HCT116 (cell line): ENCODE data around the gene DOK7. TPM values are rescaled to one million over a fixed set of nuclear protein-coding genes. Genes with fewer than 3 reads are reported as not detected.

Experiments used
- ATAC-seq: fragments of 200-7000 bp; cut with Tn5 transposase; 2 replicates; pipeline ENCODE4 v1.9.1; 2020; ENCODE audit warnings: mild to moderate bottlenecking, moderate library complexity
- BruUV-seq: library from RNA; stranded (reverse); fragments of 400-500 nt; replicated peaks from 2 replicates; lab custom pipeline; 2021; lab: Mats Ljungman, UMichigan
- CTCF ChIA-PET: fragments of 300-600 bp; sonication (Branson Sonifier 250); formaldehyde crosslinking; loops from one replicate; lab custom pipeline; 2021; ENCODE audit warnings: antibody characterized with exemption; lab: Charles Lee
- POLR2A ChIA-PET: fragments of 300-600, 350-600 bp; sonication (Branson Sonifier 250); formaldehyde crosslinking; loops from one replicate; lab custom pipeline; 2021; ENCODE audit warnings: antibody characterized with exemption; lab: Charles Lee
- RAD21 ChIA-PET, 2 experiments: fragments of 300-600 bp; sonication (Branson Sonifier 250); formaldehyde crosslinking; loops; one replicate each; lab custom pipeline; 2023; ENCODE audit warnings: low total read pairs in 2 of 2; ENCODE audit not compliant: uncharacterized antibody in 2 of 2, unreplicated experiment in 2 of 2, low non-redundant PET in 1 of 2; lab: Charles Lee
- DNase-seq: peaks from one replicate; pipeline ENCODE4 v3.0.0-alpha.2; 2010; ENCODE audit warnings: low read depth, low spot score
- H2AFZ ChIP-seq: fragments of 200-600 bp; shearing (Covaris generic), sonication (generic); 2 replicates; pipeline ENCODE4 v1.6.1; 2017; ENCODE audit warnings: low read depth, mixed run types, mixed read lengths, antibody characterized with exemption, low read length; ENCODE audit not compliant: poor library complexity, severe bottlenecking
- H3K27ac ChIP-seq: 2 replicates; pipeline ENCODE4 v1.5.1; 2012; ENCODE audit warnings: low read depth, low read length
- H3K27me3 ChIP-seq: fragments of 200-600 bp; sonication (generic); 2 replicates; pipeline ENCODE4 v1.6.1; 2016; ENCODE audit warnings: mixed run types, low read length, mixed read lengths; ENCODE audit not compliant: insufficient read depth
- H3K36me3 ChIP-seq, 2 experiments: fragments of 200-500 bp in 1 of 2; fragments of 200-600 bp in 1 of 2; sonication (Bioruptor generic) in 1 of 2; sonication (generic) in 1 of 2; 2 replicates each; pipeline versions ENCODE4 v1.5.1 to v1.6.1; 2014 to 2016; ENCODE audit warnings: low read length in 2 of 2, inconsistent platforms in 1 of 2, mixed read lengths in 1 of 2, mixed run types in 1 of 2; ENCODE audit not compliant: insufficient read depth in 2 of 2, control insufficient read depth in 1 of 2
- H3K4me1 ChIP-seq, 2 experiments: fragments of 200-600 bp in 1 of 2; sonication (generic) in 1 of 2; 2 replicates each; pipeline versions ENCODE4 v1.5.1 to v1.6.1; 2012 to 2017; ENCODE audit warnings: low read length in 2 of 2, inconsistent platforms in 1 of 2, mild to moderate bottlenecking in 1 of 2, mixed read lengths in 1 of 2, mixed run types in 1 of 2, moderate library complexity in 1 of 2; ENCODE audit not compliant: insufficient read depth in 2 of 2, control insufficient read depth in 1 of 2
- H3K4me2 ChIP-seq: fragments of 200-600 bp; sonication (generic); 2 replicates; pipeline ENCODE4 v1.6.1; 2017; ENCODE audit warnings: mixed run types, low read length, mixed read lengths
- H3K4me3 ChIP-seq, 2 experiments: fragments of 200-600 bp in 1 of 2; sonication (generic) in 1 of 2; replicated peaks in 1 of 2; 2 replicates each; pipeline ENCODE4 v1.5.1; 2011 to 2016; ENCODE audit warnings: low read length in 2 of 2, control low read depth in 1 of 2, low read depth in 1 of 2, mild to moderate bottlenecking in 1 of 2, mixed read lengths in 1 of 2, mixed run types in 1 of 2
- H3K79me2 ChIP-seq: fragments of 200-600 bp; sonication (generic); 2 replicates; pipeline ENCODE4 v1.6.1; 2017; ENCODE audit warnings: mild to moderate bottlenecking, mixed run types, low read length, moderate library complexity, mixed read lengths; ENCODE audit not compliant: insufficient read depth
- H3K9ac ChIP-seq: fragments of 200-600 bp; sonication (generic); 2 replicates; pipeline ENCODE4 v1.6.1; 2016; ENCODE audit warnings: low read length, mixed read lengths
- H3K9me2 ChIP-seq: fragments of 200-600 bp; sonication (generic), shearing (Covaris generic); 2 replicates; pipeline ENCODE4 v1.6.1; 2017; ENCODE audit warnings: mixed run types, mild to moderate bottlenecking, moderate library complexity; ENCODE audit not compliant: insufficient read depth
- H3K9me3 ChIP-seq, 2 experiments: fragments of 200-500 bp in 1 of 2; fragments of 200-600 bp in 1 of 2; sonication (Bioruptor generic) in 1 of 2; sonication (generic) in 1 of 2; 2 replicates each; pipeline ENCODE4 v1.6.1; 2014 to 2017; ENCODE audit warnings: low read length in 2 of 2, mixed read lengths in 2 of 2, inconsistent platforms in 1 of 2, low read depth in 1 of 2, mild to moderate bottlenecking in 1 of 2, mixed run types in 1 of 2, moderate library complexity in 1 of 2; ENCODE audit not compliant: control insufficient read depth in 1 of 2, insufficient read depth in 1 of 2
- H4K20me1 ChIP-seq: fragments of 200-600 bp; sonication (generic), shearing (Covaris generic); 2 replicates; pipeline ENCODE4 v1.6.1; 2017; ENCODE audit warnings: mixed run types, mild to moderate bottlenecking, moderate library complexity; ENCODE audit not compliant: insufficient read depth
- ATF3 ChIP-seq: IDR thresholded peaks from 2 replicates; pipeline ENCODE4 v1.6.1; 2012
- CBX3 ChIP-seq: IDR thresholded peaks from 2 replicates; pipeline ENCODE4 v1.6.1; 2012; ENCODE audit warnings: low read depth
- EZH2 ChIP-seq: fragments of 200-600 bp; sonication (generic); IDR thresholded peaks from 2 replicates; pipeline ENCODE4 v1.6.1; 2017; ENCODE audit warnings: antibody characterized with exemption, mixed run types
- FOSL1 ChIP-seq: IDR thresholded peaks from 2 replicates; pipeline ENCODE4 v1.6.1; 2012; ENCODE audit warnings: low read depth
- JUND ChIP-seq: IDR thresholded peaks from 2 replicates; pipeline ENCODE4 v1.6.1; 2012
- MAX ChIP-seq: IDR thresholded peaks from 2 replicates; pipeline ENCODE4 v1.6.1; 2012
- POLR2A ChIP-seq: IDR thresholded peaks from 2 replicates; pipeline ENCODE4 v1.7.0; 2011; ENCODE audit warnings: borderline replicate concordance; ENCODE audit not compliant: insufficient read depth, insufficient read length; ENCODE audit errors: extremely low read depth
- REST ChIP-seq: IDR thresholded peaks from 2 replicates; pipeline ENCODE4 v1.6.1; 2012; ENCODE audit warnings: low read depth
- SIN3A ChIP-seq: IDR thresholded peaks from 2 replicates; pipeline ENCODE4 v1.6.1; 2012; ENCODE audit warnings: low read depth
- SP1 ChIP-seq: IDR thresholded peaks from 2 replicates; pipeline ENCODE4 v1.6.1; 2012; ENCODE audit warnings: low read depth
- SRF ChIP-seq: IDR thresholded peaks from 2 replicates; pipeline ENCODE4 v1.6.1; 2012; ENCODE audit warnings: low read depth
- YY1 ChIP-seq: IDR thresholded peaks from 2 replicates; pipeline ENCODE4 v1.6.1; 2011; ENCODE audit warnings: low read length, low read depth, moderate library complexity, mild to moderate bottlenecking; ENCODE audit not compliant: insufficient replicate concordance; ENCODE audit errors: extremely low read depth
- ZBTB33 ChIP-seq: IDR thresholded peaks from 2 replicates; pipeline ENCODE4 v1.6.1; 2011; ENCODE audit warnings: mild to moderate bottlenecking, low read length, moderate library complexity; ENCODE audit not compliant: insufficient replicate concordance; ENCODE audit errors: extremely low read depth
- ZFX ChIP-seq: fragments of 450-650 bp; IDR thresholded peaks from 2 replicates; pipeline ENCODE4 v1.6.1; 2017
- intact Hi-C: fragments of 100-400 bp; cut with micrococcal nuclease; formaldehyde crosslinking; loops from 2 replicates; pipeline ENCODE4 v1.10.0; 2022
- total RNA-seq: library from RNA; stranded (reverse); gene quantifications from one replicate; pipeline ENCODE4 v1.2.1, GENCODE V29; 2021; ENCODE audit not compliant: unreplicated experiment

The DOK7 gene
- total RNA-seq, 1 experiment from 2014 or later, result 2.4 TPM

GRCh38 chr4:3419836-3420605 lies 43.1 kb upstream of the DOK7 start:
- no peak overlapping the region for H3K4me2 ChIP-seq
- no peak overlapping the region for H3K4me3 ChIP-seq
- no peaks in the 10 kb centered on the region for H3K4me1 ChIP-seq
- DNase-seq (no peak), ATAC-seq (no peak)
- RAD21 ChIA-PET, result no interaction called here
- no peak overlapping the region for H2AFZ ChIP-seq
- no peak overlapping the region for H3K27ac ChIP-seq
- BruUV-seq, result no TSS peak
- H3K79me2 ChIP-seq, result no peaks in the 10 kb centered on the region
- no peaks in the 10 kb centered on the region for H4K20me1 ChIP-seq
- no peaks in the 10 kb centered on the region for H3K36me3 ChIP-seq
- H3K27me3 ChIP-seq, result no peaks in the 10 kb centered on the region
- TF ChIP-seq SIN3A, result no peak
- no peak for TF ChIP-seq EZH2
- no peak for TF ChIP-seq ATF3
- no peak for TF ChIP-seq YY1
- no peak for TF ChIP-seq POLR2A
- TF ChIP-seq MAX, result no peak
- no peak for TF ChIP-seq FOSL1
- no peak for TF ChIP-seq JUND
- no peaks in the 10 kb centered on the region for H3K9me2 ChIP-seq
- no peak overlapping the region for H3K9ac ChIP-seq
- intact Hi-C loops, result no loop called here
- CTCF ChIA-PET, result no interaction called here
- POLR2A ChIA-PET, result no interaction called here
- H3K9me3 ChIP-seq, result no peaks in the 10 kb centered on the region

- H2AFZ ChIP-seq, result no peak overlapping the region
- H3K36me3 ChIP-seq, result no peaks in the 10 kb centered on the region
- no peak overlapping the region for H3K4me3 ChIP-seq
- no TSS peak for BruUV-seq
- H3K27ac ChIP-seq, result no peak overlapping the region
- H3K9me2 ChIP-seq, result no peaks in the 10 kb centered on the region
- H3K9me3 ChIP-seq, result no peaks in the 10 kb centered on the region
- DNase-seq (no peak), ATAC-seq (no peak)
- H3K4me2 ChIP-seq, result no peak overlapping the region
- no peaks in the 10 kb centered on the region for H3K79me2 ChIP-seq
- intact Hi-C loops, result no loop called here
- ChIA-PET RAD21 (no interaction called here), CTCF (no interaction called here), POLR2A (no interaction called here)
- H4K20me1 ChIP-seq, result no peaks in the 10 kb centered on the region
- H3K4me1 ChIP-seq, result no peaks in the 10 kb centered on the region
- H3K9ac ChIP-seq, result no peak overlapping the region
- no peaks in the 10 kb centered on the region for H3K27me3 ChIP-seq
- TF ChIP-seq FOSL1 (no peak), YY1 (no peak), ZFX (no peak), SRF (no peak), CBX3 (no peak), MAX (no peak), SP1 (no peak), ATF3 (no peak), REST (no peak), ZBTB33 (no peak)
Observed at GRCh38 chr4:3420606-3420955, 42.5 kb upstream of the DOK7 start.
